ENCODE results near the gene MAPKBP1. TPM values are rescaled to one million over a fixed set of nuclear protein-coding genes. Genes with fewer than 3 reads are reported as not detected.

Gene MAPKBP1
- total RNA-seq, 4 donors from 2014 or later, result 22.1 to 54.6 (median 36.6) TPM

DNA sequence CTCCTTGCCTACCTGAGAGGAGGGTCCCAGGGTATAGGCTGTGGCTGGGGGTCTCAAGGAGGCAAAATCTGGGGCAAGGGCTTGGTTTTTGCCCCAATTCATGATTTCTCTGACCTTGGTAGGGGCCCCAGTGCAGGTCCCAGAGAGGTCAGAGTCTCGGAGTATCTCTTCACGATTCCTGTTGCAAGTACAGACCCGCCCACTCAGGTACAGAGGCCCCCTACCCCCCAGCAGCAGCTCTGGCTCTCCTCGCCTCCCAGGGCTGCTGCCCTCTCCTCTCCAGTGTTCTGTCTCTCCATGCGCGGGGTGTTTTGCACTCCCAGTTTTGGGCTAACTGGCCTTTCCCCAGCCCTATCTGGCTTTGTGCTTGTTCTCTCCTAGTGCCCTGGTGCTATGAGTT lies 48.2 kb downstream of the MAPKBP1 start:
- no peaks in the 10 kb centered on the region for H3K9me3 ChIP-seq
- no peak overlapping the region for H3K27ac ChIP-seq
- no peak overlapping the region for H3K4me3 ChIP-seq
- TF ChIP-seq EP300 (IDR thresholded peaks at IDR 0.05), result no peak
- TF ChIP-seq CTCF (IDR thresholded peaks at IDR 0.05), result no peak
- TF ChIP-seq POLR2A (IDR thresholded peaks at IDR 0.05), result no peak
- WGBS, 2 donors, result 89 to 92% methylated on average over 6 of the region's 6 CpGs
- H3K36me3 ChIP-seq, result peaks cover 2 to 88% (median 20%) of the 10 kb centered on the region in 3 donors
- DNase-seq (ENCODE audit: low spot score in 2 of 2), result no peak
- H3K4me1 ChIP-seq, result peaks cover 0 to 4% (median 4%) of the 10 kb centered on the region in 4 donors
- no peaks in the 10 kb centered on the region for H3K27me3 ChIP-seq

DNA sequence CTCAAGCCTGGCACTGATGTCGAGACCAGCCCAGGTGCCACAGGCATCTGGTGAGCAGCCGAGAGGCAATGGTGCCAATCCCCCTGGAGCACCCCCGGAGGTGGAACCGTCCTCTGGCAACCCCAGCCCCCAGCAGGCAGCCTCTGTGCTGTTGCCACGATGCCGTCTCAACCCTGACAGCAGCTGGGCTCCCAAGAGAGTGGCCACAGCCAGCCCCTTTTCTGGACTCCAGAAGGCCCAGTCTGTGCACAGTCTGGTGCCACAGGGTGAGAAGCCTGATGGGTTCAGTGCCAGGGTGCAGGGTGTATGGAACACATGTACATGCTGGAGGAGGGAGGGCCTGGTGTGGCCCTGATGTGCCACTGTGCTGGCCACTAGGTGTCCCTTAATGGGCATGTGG lies 48.7 kb downstream of the MAPKBP1 start:
- no peak overlapping the region for H3K27ac ChIP-seq
- DNase-seq (ENCODE audit: low spot score in 2 of 2), result no peak
- H3K27me3 ChIP-seq, result no peaks in the 10 kb centered on the region
- H3K36me3 ChIP-seq, result peaks cover 2 to 83% (median 16%) of the 10 kb centered on the region in 3 donors
- WGBS, 2 donors, result 74 to 90% methylated on average over 4 to 5 of the region's 6 CpGs
- peaks cover 0 to 6% (median 5%) of the 10 kb centered on the region in 4 donors for H3K4me1 ChIP-seq
- no peaks in the 10 kb centered on the region for H3K9me3 ChIP-seq
- H3K4me3 ChIP-seq, result no peak overlapping the region
- TF ChIP-seq EP300 (IDR thresholded peaks at IDR 0.05), result no peak
- no peak for TF ChIP-seq POLR2A (IDR thresholded peaks at IDR 0.05)
- no peak for TF ChIP-seq CTCF (IDR thresholded peaks at IDR 0.05)

- Histone ChIP-seq H3K36me3 (peaks cover 2 to 78% (median 10%) of the 10 kb centered on the region in 3 donors), H3K27me3 (no peaks in the 10 kb centered on the region), H3K9me3 (no peaks in the 10 kb centered on the region), H3K27ac (no peak overlapping the region), H3K4me3 (no peak overlapping the region), H3K4me1 (peaks cover 0 to 9% (median 5%) of the 10 kb centered on the region in 4 donors)
- DNase-seq (ENCODE audit: low spot score in 2 of 2), result no peak
- no peak for TF ChIP-seq CTCF (IDR thresholded peaks at IDR 0.05)
- no peak for TF ChIP-seq POLR2A (IDR thresholded peaks at IDR 0.05)
- no peak for TF ChIP-seq EP300 (IDR thresholded peaks at IDR 0.05)
- 92 to 97% methylated on average over 7 to 10 of the region's 11 CpGs for WGBS, 2 donors
Observed at GRCh38 chr15:41823502-41823901, 49.2 kb downstream of the MAPKBP1 start.

GRCh38 chr15:41824062-41824745 lies 49.9 kb downstream of the MAPKBP1 start:
- Histone ChIP-seq H3K9me3 (no peaks in the 10 kb centered on the region), H3K4me1 (peaks cover 0 to 16% (median 7%) of the 10 kb centered on the region in 4 donors), H3K36me3 (peaks cover 2 to 71% (median 8%) of the 10 kb centered on the region in 3 donors), H3K27me3 (no peaks in the 10 kb centered on the region), H3K4me3 (no peak overlapping the region), H3K27ac (no peak overlapping the region)
- no peak for TF ChIP-seq CTCF (IDR thresholded peaks at IDR 0.05)
- TF ChIP-seq EP300 (IDR thresholded peaks at IDR 0.05), result no peak
- TF ChIP-seq POLR2A (IDR thresholded peaks at IDR 0.05), result no peak
- no peak for DNase-seq (ENCODE audit: low spot score in 2 of 2)
- 86 to 87% methylated on average over 12 to 19 of the region's 19 CpGs for WGBS, 2 donors

GRCh38 chr15:41825145-41825544 lies 50.9 kb downstream of the MAPKBP1 start:
- H3K9me3 ChIP-seq, result no peaks in the 10 kb centered on the region
- H3K4me1 ChIP-seq, result peaks cover 0 to 23% (median 7%) of the 10 kb centered on the region in 4 donors
- peak overlapping the region in 1 of 4 donors; percentile 20 for H3K27ac ChIP-seq
- TF ChIP-seq EP300 (IDR thresholded peaks at IDR 0.05) (no peak), POLR2A (IDR thresholded peaks at IDR 0.05) (no peak), CTCF (IDR thresholded peaks at IDR 0.05) (no peak)
- peaks cover 2 to 61% (median 8%) of the 10 kb centered on the region in 3 donors for H3K36me3 ChIP-seq
- no peak overlapping the region for H3K4me3 ChIP-seq
- H3K27me3 ChIP-seq, result no peaks in the 10 kb centered on the region
- no peak for DNase-seq (ENCODE audit: low spot score in 2 of 2)
- 74 to 79% methylated on average over 8 to 10 of the region's 10 CpGs for WGBS, 2 donors
